HepG2 (cell line): Measurements from ENCODE around the gene FUOM. TPM values are rescaled to one million over a fixed set of nuclear protein-coding genes. Genes with fewer than 3 reads are reported as not detected.
A peak's percentile ranks its signal among the peaks of the same experiment; 100 is the strongest.

Experiments used
- ATF1 ChIP-seq: IDR thresholded peaks from 2 replicates; pipeline ENCODE4 v1.6.1; 2016; ENCODE audit warnings: mild to moderate bottlenecking, control low read depth
- CEBPB ChIP-seq: IDR thresholded peaks from 2 replicates; pipeline ENCODE4 v1.6.1; 2011; ENCODE audit warnings: low read depth, low read length, improper control_type of control experiment, borderline replicate concordance
- EEA1 ChIP-seq: sonication (generic); formaldehyde crosslinking; IDR thresholded peaks from 2 replicates; pipeline ENCODE4 v1.5.1; 2020; ENCODE audit warnings: mild to moderate bottlenecking, missing genetic modification reagents, borderline replicate concordance
- EED ChIP-seq: sonication (generic); formaldehyde crosslinking; IDR thresholded peaks from 2 replicates; pipeline ENCODE4 v1.5.0; 2020; ENCODE audit warnings: mild to moderate bottlenecking, missing genetic modification reagents
- FOSL1 ChIP-seq: sonication (generic); formaldehyde crosslinking; IDR thresholded peaks from 2 replicates; pipeline ENCODE4 v1.9.0; 2021; ENCODE audit warnings: missing genetic modification reagents, borderline replicate concordance
- GABPB1 ChIP-seq: IDR thresholded peaks from 2 replicates; pipeline ENCODE4 v1.6.1; 2016; ENCODE audit warnings: mild to moderate bottlenecking, missing genetic modification reagents, moderate library complexity, missing compliant biosample characterization
- KLF15 ChIP-seq: sonication (generic); formaldehyde crosslinking; IDR thresholded peaks from 2 replicates; pipeline ENCODE4 v1.8.1; 2023; ENCODE audit warnings: borderline replicate concordance, mild to moderate bottlenecking, inconsistent platforms, missing genetic modification reagents, mixed read lengths
- MAZ ChIP-seq, 2 experiments: sonication (generic) in 1 of 2; formaldehyde crosslinking in 1 of 2; IDR thresholded peaks; 2 replicates each; pipeline versions ENCODE4 v1.5.0 to v1.6.1; 2012 to 2020; ENCODE audit warnings: low read depth in 2 of 2, mild to moderate bottlenecking in 2 of 2, borderline replicate concordance in 1 of 2, improper control_type of control experiment in 1 of 2, low read length in 1 of 2, missing genetic modification reagents in 1 of 2, moderate library complexity in 1 of 2
- NR2C2 ChIP-seq: sonication (generic); formaldehyde crosslinking; IDR thresholded peaks from 2 replicates; pipeline ENCODE4 v1.4.0; 2020; ENCODE audit warnings: missing genetic modification reagents, mild to moderate bottlenecking, moderate library complexity, borderline replicate concordance
- RXRB ChIP-seq: IDR thresholded peaks from 2 replicates; pipeline ENCODE4 v1.6.1; 2016; ENCODE audit warnings: borderline replicate concordance, missing genetic modification reagents, missing compliant biosample characterization
- SATB2 ChIP-seq: sonication (generic); formaldehyde crosslinking; IDR thresholded peaks from 2 replicates; pipeline ENCODE4 v1.5.0; 2020; ENCODE audit warnings: missing genetic modification reagents
- YEATS4 ChIP-seq: sonication (generic); formaldehyde crosslinking; IDR thresholded peaks from 2 replicates; pipeline ENCODE4 v1.4.0; 2020; ENCODE audit warnings: missing genetic modification reagents, borderline replicate concordance
- ZBTB7A ChIP-seq: sonication (generic); formaldehyde crosslinking; IDR thresholded peaks from 2 replicates; pipeline ENCODE4 v1.8.0; 2022; ENCODE audit warnings: mild to moderate bottlenecking, missing genetic modification reagents
- ZFP82 ChIP-seq: sonication (generic); formaldehyde crosslinking; IDR thresholded peaks from 2 replicates; pipeline ENCODE4 v1.5.1; 2020; ENCODE audit warnings: mild to moderate bottlenecking, missing genetic modification reagents, borderline replicate concordance
- ZMYM4 ChIP-seq: sonication (generic); formaldehyde crosslinking; IDR thresholded peaks from 2 replicates; pipeline ENCODE4 v1.8.1; 2023; ENCODE audit warnings: mild to moderate bottlenecking, missing genetic modification reagents
- ZNF644 ChIP-seq: IDR thresholded peaks from 2 replicates; pipeline ENCODE4 v1.6.1; 2016; ENCODE audit warnings: low read depth
- ZNF776 ChIP-seq: sonication (generic); formaldehyde crosslinking; IDR thresholded peaks from 2 replicates; pipeline ENCODE4 v1.4.0; 2020; ENCODE audit warnings: mild to moderate bottlenecking, missing genetic modification reagents
- ZNF788 ChIP-seq: sonication (generic); formaldehyde crosslinking; IDR thresholded peaks from 2 replicates; pipeline ENCODE4 v1.5.0; 2020; ENCODE audit warnings: mild to moderate bottlenecking, missing genetic modification reagents, borderline replicate concordance
- polyA plus RNA-seq, 8 experiments: library from polyadenylated mRNA; depleted of rRNA in 3 of 8; stranded (reverse) in 7 of 8; unstranded in 1 of 8; fragments of >200 nt; fragmentation: Illumina TruSeq in 4 of 8; extraction: Trizol in 4 of 8; gene quantifications; 2 replicates each; pipeline versions ENCODE4 v1.2.1 to v1.2.3, GENCODE V29; 2011 to 2016; ENCODE audit warnings: low read depth in 4 of 8, missing spikeins in 1 of 8, mixed read lengths in 1 of 8; ENCODE audit not compliant: insufficient read depth in 1 of 8
- total RNA-seq, 5 experiments: library from RNA; depleted of rRNA; stranded (reverse); fragments of >200 nt; fragmentation: Illumina TruSeq; extraction: Trizol; gene quantifications; 2 replicates each; pipeline ENCODE4 v1.2.3, GENCODE V29; 2016; ENCODE audit warnings: low read depth in 1 of 5
- TF ChIP-seq, protein P1 (sequence below): conservative IDR thresholded peaks from 2 replicates; pipeline ENCODE4 v1.6.1; 2018; ENCODE audit warnings: missing genetic modification reagents
- TF ChIP-seq, protein P2 (sequence below): sonication (generic); formaldehyde crosslinking; IDR thresholded peaks from 2 replicates; pipeline ENCODE4 v1.9.0; 2021; ENCODE audit warnings: missing genetic modification reagents, borderline replicate concordance
- TF ChIP-seq, protein P3 (sequence below): sonication (generic); formaldehyde crosslinking; IDR thresholded peaks from 2 replicates; pipeline ENCODE4 v1.5.0; 2020; ENCODE audit warnings: mild to moderate bottlenecking, missing genetic modification reagents, moderate library complexity
- TF ChIP-seq, protein P4 (sequence below): sonication (generic); formaldehyde crosslinking; IDR thresholded peaks from 2 replicates; pipeline ENCODE4 v1.8.0; 2022; ENCODE audit warnings: missing genetic modification reagents, mild to moderate bottlenecking, borderline replicate concordance

Gene FUOM
- total and polyA plus RNA-seq, 2 of the 13 experiments (the other 11 are each of a cell fraction or from before 2014, with no cell fraction given): 27.5 to 60.4 TPM

DNA sequence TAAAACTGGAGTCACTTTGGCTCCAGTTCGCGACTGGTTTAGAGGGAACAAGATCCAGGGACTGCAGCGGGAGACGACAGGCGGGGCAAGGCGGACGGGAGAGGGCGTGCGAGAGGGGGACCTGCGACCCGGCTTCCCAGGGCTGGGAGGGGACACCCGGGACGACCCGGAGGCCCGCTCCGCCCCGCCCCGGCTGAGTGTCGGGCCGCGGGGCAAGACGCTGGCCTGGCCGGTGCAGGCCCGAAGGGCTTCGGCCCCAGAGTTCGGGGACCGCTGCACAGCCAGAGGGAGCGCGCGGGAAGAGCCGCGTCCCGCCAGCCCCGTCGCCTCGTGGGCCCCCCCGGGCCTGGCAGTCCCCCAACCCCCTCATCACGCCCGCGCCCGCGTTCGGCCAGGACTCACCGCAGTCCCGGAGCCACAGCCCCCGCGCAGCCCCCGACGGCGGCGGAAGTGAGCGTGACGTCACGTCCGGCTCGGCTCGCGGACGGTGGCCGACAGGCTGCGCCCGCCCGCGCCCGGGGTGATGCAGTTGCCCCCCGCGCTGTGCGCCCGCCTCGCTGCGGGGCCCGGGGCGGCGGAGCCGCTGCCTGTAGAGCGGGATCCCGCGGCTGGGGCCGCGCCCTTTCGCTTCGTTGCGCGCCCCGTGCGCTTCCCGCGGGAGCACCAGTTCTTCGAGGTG, 49.3 kb downstream of the FUOM start, which contains the start of the genes TUBGCP2 and ZNF511 (continued):
- no peak for TF ChIP-seq ZNF644 (CRISPR knock-in tag)
- TF ChIP-seq ZNF776: peak; percentile 84
- peak; percentile 84 for TF ChIP-seq YEATS4
- TF ChIP-seq, protein P1, sequence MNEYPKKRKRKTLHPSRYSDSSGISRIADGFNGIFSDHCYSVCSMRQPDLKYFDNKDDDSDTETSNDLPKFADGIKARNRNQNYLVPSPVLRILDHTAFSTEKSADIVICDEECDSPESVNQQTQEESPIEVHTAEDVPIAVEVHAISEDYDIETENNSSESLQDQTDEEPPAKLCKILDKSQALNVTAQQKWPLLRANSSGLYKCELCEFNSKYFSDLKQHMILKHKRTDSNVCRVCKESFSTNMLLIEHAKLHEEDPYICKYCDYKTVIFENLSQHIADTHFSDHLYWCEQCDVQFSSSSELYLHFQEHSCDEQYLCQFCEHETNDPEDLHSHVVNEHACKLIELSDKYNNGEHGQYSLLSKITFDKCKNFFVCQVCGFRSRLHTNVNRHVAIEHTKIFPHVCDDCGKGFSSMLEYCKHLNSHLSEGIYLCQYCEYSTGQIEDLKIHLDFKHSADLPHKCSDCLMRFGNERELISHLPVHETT: peak; percentile 40; the same call in 1 of the 2 replicates
- TF ChIP-seq CEBPB: no peak
- 0 out of 2 replicates have a peak, but pooled peaks have one; percentile 34 for TF ChIP-seq SATB2 (CRISPR knock-in tag)
- TF ChIP-seq GABPB1 (CRISPR knock-in tag): peak; percentile 90
- no peak; the same call in 1 of the 2 replicates for TF ChIP-seq EEA1 (CRISPR knock-in tag)
- TF ChIP-seq ATF1 (CRISPR knock-in tag): no peak
- TF ChIP-seq, protein P2, sequence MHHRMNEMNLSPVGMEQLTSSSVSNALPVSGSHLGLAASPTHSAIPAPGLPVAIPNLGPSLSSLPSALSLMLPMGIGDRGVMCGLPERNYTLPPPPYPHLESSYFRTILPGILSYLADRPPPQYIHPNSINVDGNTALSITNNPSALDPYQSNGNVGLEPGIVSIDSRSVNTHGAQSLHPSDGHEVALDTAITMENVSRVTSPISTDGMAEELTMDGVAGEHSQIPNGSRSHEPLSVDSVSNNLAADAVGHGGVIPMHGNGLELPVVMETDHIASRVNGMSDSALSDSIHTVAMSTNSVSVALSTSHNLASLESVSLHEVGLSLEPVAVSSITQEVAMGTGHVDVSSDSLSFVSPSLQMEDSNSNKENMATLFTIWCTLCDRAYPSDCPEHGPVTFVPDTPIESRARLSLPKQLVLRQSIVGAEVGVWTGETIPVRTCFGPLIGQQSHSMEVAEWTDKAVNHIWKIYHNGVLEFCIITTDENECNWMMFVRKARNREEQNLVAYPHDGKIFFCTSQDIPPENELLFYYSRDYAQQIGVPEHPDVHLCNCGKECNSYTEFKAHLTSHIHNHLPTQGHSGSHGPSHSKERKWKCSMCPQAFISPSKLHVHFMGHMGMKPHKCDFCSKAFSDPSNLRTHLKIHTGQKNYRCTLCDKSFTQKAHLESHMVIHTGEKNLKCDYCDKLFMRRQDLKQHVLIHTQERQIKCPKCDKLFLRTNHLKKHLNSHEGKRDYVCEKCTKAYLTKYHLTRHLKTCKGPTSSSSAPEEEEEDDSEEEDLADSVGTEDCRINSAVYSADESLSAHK (CRISPR knock-in tag): no peak
- TF ChIP-seq, protein P3, sequence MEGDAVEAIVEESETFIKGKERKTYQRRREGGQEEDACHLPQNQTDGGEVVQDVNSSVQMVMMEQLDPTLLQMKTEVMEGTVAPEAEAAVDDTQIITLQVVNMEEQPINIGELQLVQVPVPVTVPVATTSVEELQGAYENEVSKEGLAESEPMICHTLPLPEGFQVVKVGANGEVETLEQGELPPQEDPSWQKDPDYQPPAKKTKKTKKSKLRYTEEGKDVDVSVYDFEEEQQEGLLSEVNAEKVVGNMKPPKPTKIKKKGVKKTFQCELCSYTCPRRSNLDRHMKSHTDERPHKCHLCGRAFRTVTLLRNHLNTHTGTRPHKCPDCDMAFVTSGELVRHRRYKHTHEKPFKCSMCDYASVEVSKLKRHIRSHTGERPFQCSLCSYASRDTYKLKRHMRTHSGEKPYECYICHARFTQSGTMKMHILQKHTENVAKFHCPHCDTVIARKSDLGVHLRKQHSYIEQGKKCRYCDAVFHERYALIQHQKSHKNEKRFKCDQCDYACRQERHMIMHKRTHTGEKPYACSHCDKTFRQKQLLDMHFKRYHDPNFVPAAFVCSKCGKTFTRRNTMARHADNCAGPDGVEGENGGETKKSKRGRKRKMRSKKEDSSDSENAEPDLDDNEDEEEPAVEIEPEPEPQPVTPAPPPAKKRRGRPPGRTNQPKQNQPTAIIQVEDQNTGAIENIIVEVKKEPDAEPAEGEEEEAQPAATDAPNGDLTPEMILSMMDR (CRISPR knock-in tag): peak; percentile 10; the same call in 1 of the 2 replicates
- no peak for TF ChIP-seq FOSL1 (CRISPR knock-in tag)
- TF ChIP-seq RXRB (CRISPR knock-in tag): no peak
- TF ChIP-seq, protein P4, sequence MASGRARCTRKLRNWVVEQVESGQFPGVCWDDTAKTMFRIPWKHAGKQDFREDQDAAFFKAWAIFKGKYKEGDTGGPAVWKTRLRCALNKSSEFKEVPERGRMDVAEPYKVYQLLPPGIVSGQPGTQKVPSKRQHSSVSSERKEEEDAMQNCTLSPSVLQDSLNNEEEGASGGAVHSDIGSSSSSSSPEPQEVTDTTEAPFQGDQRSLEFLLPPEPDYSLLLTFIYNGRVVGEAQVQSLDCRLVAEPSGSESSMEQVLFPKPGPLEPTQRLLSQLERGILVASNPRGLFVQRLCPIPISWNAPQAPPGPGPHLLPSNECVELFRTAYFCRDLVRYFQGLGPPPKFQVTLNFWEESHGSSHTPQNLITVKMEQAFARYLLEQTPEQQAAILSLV (CRISPR knock-in tag): peak; percentile 78; the same call in 1 of the 2 replicates
- 0 out of 2 replicates have a peak, but pooled peaks have one; percentile 47 for TF ChIP-seq ZNF788
- peak; percentile 64 for TF ChIP-seq ZMYM4 (CRISPR knock-in tag)
- TF ChIP-seq KLF15: no peak
- peak; percentile 56 for TF ChIP-seq MAZ (IDR thresholded peaks at IDR 0.05; ENCODE audit: borderline replicate concordance, low read depth, low read length)
- TF ChIP-seq MAZ (CRISPR knock-in tag; IDR thresholded peaks at IDR 0.05; ENCODE audit: low read depth): peak; percentile 80
- TF ChIP-seq NR2C2 (CRISPR knock-in tag): peak; percentile 53; the same call in 1 of the 2 replicates
- 0 out of 2 replicates have a peak, but pooled peaks have one; percentile 65 for TF ChIP-seq ZFP82
- TF ChIP-seq EED (CRISPR knock-in tag): peak; percentile 75; the same call in 1 of the 2 replicates
- 0 out of 2 replicates have a peak, but pooled peaks have one; percentile 53 for TF ChIP-seq ZBTB7A (CRISPR knock-in tag)
